Heart left ventricle (tissue), 16 donors: ENCODE results near the gene DYNLT4. TPM values are rescaled to one million over a fixed set of nuclear protein-coding genes. Genes with fewer than 3 reads are reported as not detected.

Experiments used
- ATAC-seq, 4 donors: fragments of 200-7000 bp; cut with Tn5 transposase; one replicate each; pipeline ENCODE4 v1.9.1; 2020 to 2022; ENCODE audit warnings: moderate library complexity in 4 of 4, mild to moderate bottlenecking in 3 of 4, moderate number of reproducible peaks in 1 of 4
- DNase-seq, 5 donors: peaks; one replicate each; pipeline ENCODE4 v3.0.0-alpha.2; 2020
- H3K27ac ChIP-seq, 12 donors: fragments of 200-600 bp; sonication (generic) in 4 of 12; one replicate each; pipeline versions ENCODE4 v1.5.0 to v1.8.0; 2016 to 2022; ENCODE audit warnings: mild to moderate bottlenecking in 2 of 12
- H3K27me3 ChIP-seq, 9 donors: fragments of 200-600 bp; sonication (generic) in 2 of 9; one replicate each; pipeline versions ENCODE4 v1.5.1 to v1.8.0; 2016 to 2022; ENCODE audit warnings: mild to moderate bottlenecking in 3 of 9
- H3K36me3 ChIP-seq, 9 donors: fragments of 200-600 bp; sonication (generic) in 2 of 9; one replicate each; pipeline versions ENCODE4 v1.5.0 to v1.8.0; 2018 to 2022; ENCODE audit warnings: mild to moderate bottlenecking in 2 of 9
- H3K4me1 ChIP-seq, 12 donors: fragments of 200-600 bp; sonication (generic) in 4 of 12; one replicate each; pipeline versions ENCODE4 v1.5.0 to v1.8.0; 2016 to 2022; ENCODE audit warnings: mild to moderate bottlenecking in 3 of 12
- H3K4me3 ChIP-seq, 12 donors: fragments of 200-600 bp; sonication (generic) in 4 of 12; one replicate each; pipeline versions ENCODE4 v1.5.0 to v1.8.0; 2017 to 2022; ENCODE audit warnings: mild to moderate bottlenecking in 9 of 12, moderate library complexity in 4 of 12
- H3K9me3 ChIP-seq, 12 donors: fragments of 200-600 bp; sonication (generic) in 4 of 12; one replicate each; pipeline versions ENCODE4 v1.5.0 to v1.8.0; 2016 to 2022; ENCODE audit warnings: mild to moderate bottlenecking in 1 of 12
- CTCF ChIP-seq, 12 donors: fragments of 200-600 bp; sonication (generic) in 4 of 12; IDR thresholded peaks; one replicate each; pipeline versions ENCODE4 v1.5.0 to v1.8.0; 2018 to 2022; ENCODE audit warnings: antibody characterized with exemption in 12 of 12, mild to moderate bottlenecking in 5 of 12
- POLR2A ChIP-seq, 2 donors: fragments of 450-650 bp; IDR thresholded peaks; one replicate each; pipeline ENCODE4 v1.6.1; 2017; ENCODE audit warnings: antibody characterized with exemption in 2 of 2, mild to moderate bottlenecking in 2 of 2, moderate library complexity in 2 of 2
- WGBS, 4 donors: extraction: QIAGEN DNeasy Blood & Tissue Kit in 2 of 4; methylation state at CpG; one replicate each; pipeline versions ENCODE4 v1.1.5 to v1.1.7; 2013 to 2018; 5-methylcytosine and 5-hydroxymethylcytosine counted together
- intact Hi-C, 10 donors: fragments of 100-400 bp; cut with DNase I; formaldehyde crosslinking; loops; one replicate each; pipeline versions ENCODE4 v1.11.1 to v1.14.2; 2022
- polyA plus RNA-seq, 2 donors: library from polyadenylated mRNA; stranded (reverse); fragments of 200-250 nt; gene quantifications; one replicate each; pipeline ENCODE4 v1.2.3, GENCODE V29; 2013
- total RNA-seq, 9 donors: library from RNA; depleted of rRNA in 2 of 9; stranded (reverse); fragments of >200 nt in 2 of 9; fragmentation: NEBNext Ultra II Directional in 3 of 9; extraction: Animal tissue kit (Norgen Biotek cat#: 25700) in 3 of 9; gene quantifications; one replicate each; pipeline versions ENCODE4 v1.1.0 to v1.2.4, GENCODE V29; 2016 to 2023
- donor health status: ischemic (EF 13 %, LVEDD 7.1; RV severe dilation, severe dysfunction).
- donor health status: healthy with polysubstance abuse.
- donor health status: DM: no; HTN: yes; CAD: no.
- donor health status: DM: no; HTN: no; CAD: no.
- donor health status: ischemic (EF 25% LVEDD 6.9; RV normal size, moderate dysfunction).
- donor health status: ischemic (EF 25% LVEDD 5.7; RV mildly dilated, moderate dysfunction).
- donor health status: healthy.
- donor health status: DM: yes; HTN: yes; CAD: no.
- donor health status: ischemic (EF 35%, LVEDD 5.7; RV mildly dilated, moderate dysfunction).
- donor health status: nonischemic (EF 11% LVEDD 7.7; RV severe dilation, severe dysfunction).
- donor health status: DM: yes; HTN: yes; CAD: no.
- donor health status: PGD.
- donor health status: ischemic (EF 29% LVEDD 5.4; RV normal size, mild dysfunction).
- donor health status: nonischemic (EF 23%, LVEDD 6.1; RV moderate dilation, normal function).

DYNLT4 gene
- total and polyA plus RNA-seq, 11 donors, result 0.36 to 1.7 (median 0.82) TPM; not detected in 1

DNA sequence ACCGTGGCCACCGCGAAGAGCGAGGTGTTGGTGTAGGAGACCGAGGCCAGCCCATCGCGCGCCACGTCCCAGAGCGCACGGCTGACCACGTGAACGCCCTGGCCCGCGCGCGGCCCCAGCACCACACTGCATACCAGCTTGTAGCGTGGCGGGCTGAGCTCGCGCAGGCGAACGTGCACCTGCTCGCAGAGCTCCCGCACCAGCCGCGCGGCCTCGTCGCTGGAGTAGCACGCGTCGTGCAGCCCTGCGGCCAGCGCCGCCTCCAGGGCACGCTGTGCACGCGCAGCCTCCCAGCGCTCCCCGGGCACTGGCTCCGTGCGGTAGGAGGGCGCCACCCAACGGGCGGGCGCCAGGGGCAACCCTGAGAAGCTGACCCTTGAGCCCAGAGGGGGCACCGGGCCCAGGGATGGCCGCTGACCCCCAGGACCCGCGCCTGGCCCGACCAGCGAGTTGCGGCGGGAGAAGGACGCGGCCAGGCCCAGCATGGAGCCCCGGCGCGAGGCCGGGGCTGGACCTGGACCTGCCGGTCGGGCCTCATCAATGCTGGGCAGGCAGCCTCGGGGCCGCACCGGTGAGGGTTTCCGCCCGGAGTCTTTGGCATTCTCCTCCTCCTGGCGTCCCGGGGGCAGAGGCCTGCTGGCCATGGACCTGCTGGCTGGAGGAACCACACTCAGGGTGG, 987 bp downstream of the DYNLT4 start:
- H3K9me3 ChIP-seq, result no peaks in the 10 kb centered on the region
- no peak for TF ChIP-seq CTCF (IDR thresholded peaks at IDR 0.05)
- TF ChIP-seq POLR2A (IDR thresholded peaks at IDR 0.05), result no peak
- H3K27me3 ChIP-seq, result no peaks in the 10 kb centered on the region
- 84 to 94% (median 90%) methylated on average over 16 to 70 of the region's 70 CpGs for WGBS, 4 donors
- ATAC-seq (no peak), DNase-seq (peak in 4 of 5 donors; percentile 21 to 67 (median 31))
- H3K27ac ChIP-seq, result peak overlapping the region; percentile 91 to 100 (median 99)
- peaks cover 0 to 52% (median 40%) of the 10 kb centered on the region in 9 donors for H3K36me3 ChIP-seq
- intact Hi-C loops, result loop anchor here in 1 of 10 donors (10.0 kb wide), 1 partner anchor 499 kb away; no protein-coding TSS in a partner anchor
- peaks cover 14 to 93% (median 82%) of the 10 kb centered on the region in 12 donors for H3K4me1 ChIP-seq
- H3K4me3 ChIP-seq, result peak overlapping the region in 5 of 12 donors; percentile 18 to 59 (median 37)

GRCh38 chr1:44805311-44806024, 1.7 kb downstream of the DYNLT4 start:
- TF ChIP-seq CTCF (IDR thresholded peaks at IDR 0.05) (no peak), POLR2A (IDR thresholded peaks at IDR 0.05) (no peak)
- Histone ChIP-seq H3K4me1 (peaks cover 14 to 92% (median 75%) of the 10 kb centered on the region in 12 donors), H3K27ac (peak overlapping the region in 11 of 12 donors; percentile 91 to 100 (median 99)), H3K4me3 (peak overlapping the region in 1 of 12 donors; percentile 59), H3K9me3 (no peaks in the 10 kb centered on the region), H3K36me3 (peaks cover 0 to 52% (median 40%) of the 10 kb centered on the region in 9 donors), H3K27me3 (no peaks in the 10 kb centered on the region)
- DNase-seq, result peak in 4 of 5 donors; percentile 19 to 56 (median 28)
- no peak for ATAC-seq
- intact Hi-C loops, result loop anchor here in 1 of 10 donors (10.0 kb wide), 1 partner anchor 499 kb away; no protein-coding TSS in a partner anchor
- WGBS, 4 donors, result 93 to 96% (median 93%) methylated on average over 19 to 20 of the region's 20 CpGs

GRCh38 chr1:44803312-44804095, 3.6 kb downstream of the DYNLT4 start:
- 79 to 87% (median 83%) methylated on average over 9 to 13 of the region's 13 CpGs for WGBS, 4 donors
- intact Hi-C loops, result loop anchor here in 1 of 10 donors (10.0 kb wide), 1 partner anchor 501 kb away; no protein-coding TSS in a partner anchor
- H3K4me3 ChIP-seq, result peak overlapping the region in 4 of 12 donors; percentile 18 to 94 (median 88)
- no peak for ATAC-seq
- peak overlapping the region in 10 of 12 donors; percentile 47 to 97 (median 91) for H3K27ac ChIP-seq
- H3K36me3 ChIP-seq, result peaks cover 0 to 52% (median 40%) of the 10 kb centered on the region in 9 donors
- peak in 2 of 5 donors; percentile 22 to 33 for DNase-seq
- no peak for TF ChIP-seq POLR2A (IDR thresholded peaks at IDR 0.05)
- H3K9me3 ChIP-seq, result no peaks in the 10 kb centered on the region
- peaks cover 14 to 80% (median 62%) of the 10 kb centered on the region in 12 donors for H3K4me1 ChIP-seq
- H3K27me3 ChIP-seq, result no peaks in the 10 kb centered on the region

DNA sequence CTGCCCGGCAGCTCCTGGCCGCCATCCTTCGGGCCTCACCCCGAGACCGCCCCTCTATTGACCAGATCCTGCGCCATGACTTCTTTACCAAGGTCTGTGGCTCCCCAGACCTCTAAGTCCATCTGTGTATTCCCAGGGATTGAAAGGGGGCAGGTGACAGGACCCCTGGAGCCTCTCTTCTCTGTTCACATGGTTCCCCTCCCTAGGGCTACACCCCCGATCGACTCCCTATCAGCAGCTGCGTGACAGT, 4.2 kb downstream of the DYNLT4 start:
- TF ChIP-seq CTCF (IDR thresholded peaks at IDR 0.05), result no peak
- no peak for TF ChIP-seq POLR2A (IDR thresholded peaks at IDR 0.05)
- peaks cover 0 to 52% (median 40%) of the 10 kb centered on the region in 9 donors for H3K36me3 ChIP-seq
- no peaks in the 10 kb centered on the region for H3K9me3 ChIP-seq
- peak overlapping the region in 6 of 12 donors; percentile 18 to 96 (median 90) for H3K4me3 ChIP-seq
- H3K27me3 ChIP-seq, result no peaks in the 10 kb centered on the region
- H3K27ac ChIP-seq, result peak overlapping the region in 10 of 12 donors; percentile 29 to 97 (median 91)
- WGBS, 4 donors, result 86 to 91% (median 89%) methylated on average over 8 to 9 of the region's 9 CpGs
- no peak for ATAC-seq
- intact Hi-C loops, result loop anchor here in 1 of 10 donors (10.0 kb wide), 1 partner anchor 502 kb away; no protein-coding TSS in a partner anchor
- no peak for DNase-seq
- peaks cover 14 to 75% (median 57%) of the 10 kb centered on the region in 12 donors for H3K4me1 ChIP-seq
